Hematopoietic multipotent progenitor cell (in vitro differentiated cells): ENCODE data around the gene TNFRSF13B. TPM values are rescaled to one million over a fixed set of nuclear protein-coding genes. Genes with fewer than 3 reads are reported as not detected.
"Not testable (repeated sequence)": the region's sequence is repeated elsewhere in the genome, so short reads cannot be mapped to it uniquely, and the experiment has no call there.

ENCODE experiments used
- DNase-seq, 3 donors: peaks; one replicate each; pipeline ENCODE4 v3.0.0-alpha.2; 2011 to 2015; ENCODE audit warnings: low read depth in 2 of 3, low spot score in 2 of 3
- total RNA-seq: library from RNA; depleted of rRNA; stranded (reverse); fragments of >200 nt; gene quantifications from one replicate; pipeline ENCODE4 v1.2.3, GENCODE V29; 2012

TNFRSF13B gene
- total RNA-seq, 1 donor = 0.27 TPM

- DNase-seq = no peak
Measured at GRCh38 chr17:16968786-16969185, 3.1 kb downstream of the TNFRSF13B start.

DNA sequence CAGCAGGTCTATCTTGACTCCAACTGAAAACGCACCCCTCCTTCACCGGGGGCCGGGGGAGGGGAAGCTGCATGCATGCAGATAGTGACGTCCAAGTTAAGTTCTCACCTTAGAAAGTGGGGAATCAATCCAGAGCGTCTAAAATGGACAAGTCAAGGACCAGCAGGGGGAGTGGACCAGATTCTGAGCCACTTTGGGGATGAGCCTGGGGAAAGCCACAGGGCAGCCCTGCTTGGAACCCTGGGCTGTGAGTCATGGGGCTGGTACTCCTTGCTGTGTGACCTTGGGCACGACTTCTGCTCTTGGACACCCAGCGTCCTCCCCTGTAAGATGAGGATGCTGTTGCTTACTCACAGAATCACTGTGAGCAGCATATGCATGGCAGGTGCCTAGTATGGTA is 9.1 kb downstream of the TNFRSF13B start:
- no peak for DNase-seq

- no peak for DNase-seq
Measured at GRCh38 chr17:16961792-16962191, 10.1 kb downstream of the TNFRSF13B start.

DNA sequence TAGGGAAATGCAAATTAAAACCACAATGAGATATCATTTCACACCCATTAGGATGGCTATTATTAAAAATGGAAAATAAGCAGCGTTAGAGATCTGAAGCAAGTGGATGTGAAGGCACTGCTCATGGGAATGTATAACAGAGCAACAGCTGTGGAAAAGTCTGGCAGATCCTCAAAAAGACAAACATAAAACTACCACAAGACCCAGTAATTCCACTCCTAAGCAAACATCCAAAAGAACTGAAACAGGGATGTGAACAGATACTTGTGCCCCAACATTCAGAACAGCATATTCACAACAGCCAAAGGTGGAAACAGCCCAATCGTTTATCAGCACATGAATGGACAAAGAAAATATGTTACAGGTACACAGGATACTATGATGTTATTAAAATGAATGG is 10.9 kb downstream of the TNFRSF13B start:
- not testable (repeated sequence) for DNase-seq

DNA sequence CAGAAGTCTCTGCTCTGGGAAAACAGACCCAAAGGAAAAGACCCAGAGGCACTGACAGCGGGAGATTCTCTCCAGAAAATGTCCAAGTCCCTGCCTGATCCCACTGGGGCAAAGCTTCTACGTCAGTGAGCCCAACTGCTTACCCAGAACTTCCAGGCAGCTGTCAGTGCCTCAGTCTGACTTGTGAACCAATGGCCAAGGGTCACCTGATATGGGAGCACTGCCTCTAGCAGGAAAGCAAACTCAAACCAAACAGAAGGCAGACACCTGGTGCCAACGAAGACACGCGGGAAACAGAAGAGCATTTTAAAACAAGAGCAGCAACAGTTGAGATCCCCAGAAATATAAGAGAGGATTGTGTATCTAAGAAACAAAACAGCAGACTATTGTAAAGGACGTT is 16.9 kb downstream of the TNFRSF13B start:
- DNase-seq = not testable (repeated sequence)

GRCh38 chr17:16954521-16954920 is 17.4 kb downstream of the TNFRSF13B start:
- DNase-seq = no peak

DNA sequence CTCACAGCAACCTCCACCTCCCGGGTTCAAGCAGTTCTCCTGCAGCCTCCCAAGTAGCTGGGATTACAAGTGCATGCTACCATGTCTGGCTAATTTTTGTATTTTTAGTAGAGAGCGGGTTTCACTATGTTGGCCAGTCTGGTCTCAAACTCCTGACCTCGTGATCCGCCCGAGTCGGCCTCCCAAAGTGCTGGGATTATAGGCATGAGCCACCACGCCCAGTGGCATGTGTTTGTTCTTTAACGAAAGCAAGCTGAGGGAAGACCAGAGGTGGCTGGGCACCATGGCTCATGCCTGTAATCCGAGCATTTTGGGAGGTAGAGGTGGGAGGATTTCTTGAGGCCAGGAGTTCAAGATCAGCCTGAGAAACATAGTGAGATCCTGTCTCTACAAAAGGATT is 18.1 kb downstream of the TNFRSF13B start:
- DNase-seq = no peak

DNA sequence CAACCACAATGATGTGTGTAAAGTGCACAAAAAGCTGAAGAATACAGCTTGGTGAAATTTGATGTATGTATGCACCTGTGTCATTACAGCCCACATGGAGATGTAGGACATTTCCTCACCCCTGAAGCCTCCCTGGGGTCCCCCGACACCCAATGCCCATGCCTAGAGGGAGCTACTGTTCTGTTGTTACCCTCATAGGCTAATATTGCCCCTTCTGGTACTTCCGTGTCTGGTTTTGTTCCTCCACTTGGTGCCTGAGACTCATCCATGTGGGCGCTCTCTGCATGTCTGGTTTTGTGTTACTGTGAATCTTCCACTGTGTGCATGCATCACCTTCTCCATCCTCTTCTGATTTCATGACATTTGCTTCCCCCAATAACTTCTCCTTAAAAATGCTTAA is 18.6 kb downstream of the TNFRSF13B start:
- no peak for DNase-seq

DNA sequence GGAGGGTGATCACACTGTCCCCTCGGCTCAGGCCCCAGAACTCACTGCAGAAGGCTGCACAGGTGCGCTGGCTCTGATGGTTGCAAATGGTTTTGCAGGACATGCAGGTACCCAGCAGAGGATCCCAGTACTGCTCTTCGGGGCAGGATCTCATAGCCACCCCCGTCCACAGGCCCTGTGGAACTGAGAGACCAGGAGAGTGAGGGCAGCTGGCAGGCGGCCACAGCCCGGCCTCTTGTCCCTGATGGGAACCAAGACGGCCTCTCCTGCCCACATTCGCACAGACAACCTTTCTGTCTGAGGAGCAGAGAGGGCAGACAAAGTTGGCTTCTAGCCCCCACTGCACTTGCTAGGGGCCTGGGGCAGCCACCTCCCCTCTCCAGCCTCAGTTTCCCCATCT is 19.5 kb downstream of the TNFRSF13B start:
- DNase-seq = no peak

DNA sequence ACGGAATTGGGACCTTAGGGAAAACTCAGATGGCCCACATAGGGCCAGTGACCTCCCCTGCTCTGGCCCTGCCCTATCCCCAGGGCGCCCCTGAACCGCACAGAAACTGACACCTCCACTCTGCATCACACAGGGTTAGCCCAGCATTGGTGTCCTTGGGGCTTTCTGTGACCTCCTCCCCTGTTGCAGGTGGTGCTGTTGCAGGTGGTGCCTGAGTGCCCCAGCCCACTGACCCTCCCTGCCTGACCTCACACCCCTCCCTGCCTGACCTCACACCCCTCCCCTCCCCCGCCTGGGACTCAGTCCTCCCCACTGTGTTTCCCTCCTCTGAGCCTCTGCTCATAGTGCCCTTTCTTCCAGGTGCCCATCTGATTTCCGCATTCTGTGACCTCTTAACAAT is 21.4 kb downstream of the TNFRSF13B start:
- no peak for DNase-seq

DNA sequence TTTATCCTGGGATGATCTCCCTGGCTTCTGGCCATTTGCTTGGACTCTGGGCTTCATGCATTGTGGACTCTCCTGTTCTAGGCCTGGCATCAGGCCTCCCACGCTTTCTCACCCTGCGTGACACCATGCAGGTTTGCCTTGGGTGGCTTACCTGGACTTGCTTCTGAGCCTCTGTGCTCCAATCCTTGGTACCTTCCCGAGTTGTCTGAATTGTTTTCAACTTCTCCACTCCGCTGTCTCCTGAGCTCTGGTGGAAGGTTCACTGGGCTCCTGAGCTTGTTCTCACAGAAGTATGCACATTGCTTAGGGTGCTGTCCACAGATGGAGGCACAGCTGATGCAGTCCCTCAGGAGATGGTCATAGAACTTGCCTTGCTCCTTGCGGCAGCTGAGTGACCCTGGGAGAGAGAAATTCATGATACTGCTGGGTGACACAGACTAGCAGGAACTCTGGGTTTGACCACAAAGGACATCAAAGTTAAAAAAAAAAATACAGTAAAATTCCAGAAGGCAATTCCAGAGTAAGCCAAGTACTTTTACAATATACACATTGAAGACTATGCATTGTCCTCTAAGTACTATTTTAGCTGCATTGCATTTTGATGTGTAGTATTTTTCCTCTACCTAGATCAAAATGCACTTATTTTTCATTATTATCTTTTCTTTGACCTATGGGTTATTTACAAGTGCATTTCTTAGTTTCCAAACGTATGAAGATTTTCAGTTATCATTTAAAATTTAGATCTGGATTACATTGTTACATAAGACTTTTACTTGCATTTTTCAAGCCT is 23.1 kb downstream of the TNFRSF13B start:
- DNase-seq = no peak

DNA sequence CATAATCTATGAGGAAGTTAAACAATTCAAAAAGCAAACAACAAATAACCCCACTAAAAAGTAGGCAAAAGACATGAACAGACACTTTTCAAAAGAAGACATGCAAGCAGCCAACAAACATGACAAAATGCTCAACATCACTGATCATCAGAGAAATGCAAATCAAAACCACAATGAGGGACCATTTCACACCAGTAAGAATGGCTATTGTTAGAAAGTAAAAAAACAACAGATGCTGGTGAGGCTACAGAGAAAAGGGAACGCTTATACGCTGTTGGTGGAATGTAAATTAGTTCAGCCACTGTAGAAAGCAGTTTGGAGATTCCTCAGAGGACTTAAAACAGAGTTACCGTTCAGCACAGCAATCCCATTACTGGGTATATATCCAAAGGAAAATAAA is 24.4 kb downstream of the TNFRSF13B start:
- no peak for DNase-seq

DNA sequence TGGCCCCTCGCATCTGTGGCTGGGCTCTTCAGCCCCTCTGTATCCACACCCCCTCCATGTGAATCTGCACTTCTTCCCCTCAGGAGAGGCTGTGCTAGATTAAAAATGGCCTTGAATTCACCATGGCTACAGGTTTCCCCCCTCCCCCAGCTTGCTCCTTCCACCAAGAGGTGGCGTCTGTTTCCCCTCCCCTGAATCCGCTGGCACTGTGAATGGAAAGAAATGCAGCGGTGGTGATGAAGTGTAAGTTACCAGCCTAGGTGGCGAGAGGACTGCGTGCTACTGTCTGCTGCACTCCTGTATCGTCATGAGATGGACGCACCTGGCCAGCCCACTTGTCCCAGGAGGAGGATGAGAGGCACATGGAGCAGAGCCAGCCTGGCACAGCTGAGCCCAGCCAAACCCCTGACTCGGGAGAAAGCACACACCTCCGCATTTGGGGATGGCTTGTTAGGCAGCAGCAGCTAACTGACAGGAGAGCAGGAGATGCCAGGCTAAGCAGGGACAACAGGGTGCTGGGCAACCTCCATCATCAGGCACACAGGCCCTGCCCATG is 26.2 kb downstream of the TNFRSF13B start:
- peak in 1 of 3 donors; percentile 47 for DNase-seq

DNA sequence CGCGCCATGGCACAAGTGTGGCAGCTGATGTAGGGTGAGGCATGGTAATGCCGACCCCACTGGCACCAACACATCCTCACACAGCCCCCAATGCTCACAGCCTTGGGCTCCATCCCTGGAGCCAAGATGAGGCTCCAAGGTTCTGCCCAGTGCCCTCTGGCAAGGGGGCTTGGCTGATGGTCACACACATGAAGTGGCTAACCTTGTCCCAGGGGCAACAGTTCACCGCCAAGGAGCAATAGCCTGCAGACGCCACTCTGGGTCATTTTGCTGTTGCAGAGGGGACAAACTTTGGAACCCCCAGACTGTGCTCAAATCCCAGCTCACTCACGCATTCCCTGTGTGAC is 26.8 kb downstream of the TNFRSF13B start:
- no peak for DNase-seq

- no peak for DNase-seq
Measured at GRCh38 chr17:16944334-16945135, 27.4 kb downstream of the TNFRSF13B start.

GRCh38 chr17:16943541-16944333 is 28.2 kb downstream of the TNFRSF13B start:
- no peak for DNase-seq

- DNase-seq = no peak
Measured at GRCh38 chr17:16943032-16943352, 28.9 kb downstream of the TNFRSF13B start.

GRCh38 chr17:16942141-16943031 is 29.5 kb downstream of the TNFRSF13B start:
- no peak for DNase-seq

DNA sequence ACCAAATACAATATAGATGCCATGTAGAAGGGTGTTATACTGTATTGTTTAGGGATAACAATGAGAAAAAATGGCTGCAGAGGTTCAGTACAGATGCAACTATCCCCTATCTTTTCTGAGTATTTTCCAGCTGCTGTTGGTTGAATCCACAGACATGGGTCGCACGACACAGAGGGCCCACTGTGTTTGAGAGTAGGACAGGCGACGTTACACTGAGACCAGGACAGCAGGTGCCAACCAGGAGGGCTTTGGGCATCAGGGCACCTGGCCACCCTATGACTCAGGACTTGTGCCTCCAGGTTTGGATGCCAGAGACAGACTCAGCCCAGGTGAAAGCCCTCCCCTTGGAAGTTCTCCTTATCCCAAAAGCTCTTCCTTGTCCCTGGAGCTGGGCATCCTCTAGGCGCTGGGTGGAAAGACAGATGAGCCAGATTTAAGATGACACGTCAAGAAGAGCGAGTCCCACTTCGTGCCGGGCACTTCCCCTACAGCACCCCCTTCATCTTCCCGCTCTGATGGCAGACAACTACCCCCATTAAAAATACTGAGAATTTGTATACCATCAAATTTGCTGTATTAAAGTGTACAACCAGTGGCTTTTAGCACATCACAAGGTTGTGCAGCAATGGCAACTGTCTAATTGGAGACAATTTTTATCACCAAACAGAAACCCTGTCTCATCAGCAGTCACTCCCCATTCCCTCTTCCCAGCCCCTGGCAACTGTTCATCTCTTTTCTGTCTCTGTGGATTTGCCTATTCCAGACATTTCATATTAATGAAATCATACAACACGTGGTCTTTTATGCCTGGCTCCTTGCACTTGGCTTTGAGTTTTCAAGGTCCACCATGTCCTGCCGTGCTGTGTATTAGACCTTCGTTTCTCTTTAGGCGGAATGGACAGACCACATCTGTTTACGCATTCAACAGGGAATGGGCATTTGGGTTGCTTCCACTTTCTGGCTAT is 30.6 kb downstream of the TNFRSF13B start:
- DNase-seq = no peak
